K562 (cell line): ENCODE data around the gene DKKL1. TPM values are rescaled to one million over a fixed set of nuclear protein-coding genes. Genes with fewer than 3 reads are reported as not detected.

Experiments
- BCL6 ChIP-seq: fragments of 250-450 bp; sonication (Bioruptor Pico); IDR thresholded peaks from 2 replicates; pipeline ENCODE4 v1.4.0; 2020
- CHD4 ChIP-seq: fragments of 200-600 bp; sonication (generic); IDR thresholded peaks from 3 replicates; pipeline ENCODE4 v1.6.1; 2012; ENCODE audit warnings: low read depth, mild to moderate bottlenecking, mixed read lengths, low read length, inconsistent platforms; ENCODE audit not compliant: insufficient read depth, insufficient replicate concordance, poor library complexity, severe bottlenecking
- EGR1 ChIP-seq: fragments of 450-650 bp; conservative IDR thresholded peaks from 2 replicates; pipeline ENCODE4 v1.6.1; 2017; ENCODE audit warnings: mild to moderate bottlenecking
- ELF1 ChIP-seq: fragments of 200-800 bp; sonication (Bioruptor generic); IDR thresholded peaks from 2 replicates; pipeline ENCODE4 v1.6.1; 2016; ENCODE audit warnings: missing genetic modification characterization, missing compliant biosample characterization
- HOXB6 ChIP-seq: fragments of 250-450 bp; sonication (Bioruptor Pico); IDR thresholded peaks from 2 replicates; pipeline ENCODE4 v1.5.1; 2022; ENCODE audit warnings: mild to moderate bottlenecking, borderline replicate concordance
- NFIX ChIP-seq: fragments of 250-450 bp; sonication (Bioruptor Pico); IDR thresholded peaks from 2 replicates; pipeline ENCODE4 v1.4.0; 2020; ENCODE audit warnings: low read depth, mild to moderate bottlenecking, moderate library complexity
- NR2C1 ChIP-seq, 2 experiments: fragments of 450-650 bp; IDR thresholded peaks; 2 replicates each; pipeline ENCODE4 v1.6.1; 2017; ENCODE audit warnings: mild to moderate bottlenecking in 2 of 2, antibody characterized with exemption in 1 of 2, inconsistent platforms in 1 of 2, missing compliant biosample characterization in 1 of 2, missing genetic modification characterization in 1 of 2
- PCBP1 ChIP-seq: fragments of 200-400 bp; formaldehyde crosslinking; IDR thresholded peaks from 2 replicates; pipeline ENCODE4 v1.6.1; 2018; ENCODE audit warnings: mild to moderate bottlenecking, low read depth, low read length; ENCODE audit not compliant: poor library complexity, severe bottlenecking
- TAF15 ChIP-seq: fragments of 200-400 bp; formaldehyde crosslinking; IDR thresholded peaks from 2 replicates; pipeline ENCODE4 v1.6.1; 2017; ENCODE audit warnings: mild to moderate bottlenecking, low read depth, low read length, moderate library complexity
- ZBED1 ChIP-seq: IDR thresholded peaks from 2 replicates; pipeline ENCODE4 v1.6.1; 2014
- ZFP36 ChIP-seq: fragments of 150-350 bp; IDR thresholded peaks from 2 replicates; pipeline ENCODE4 v1.6.1; 2018; ENCODE audit warnings: low read length, low read depth; ENCODE audit not compliant: partially characterized antibody
- ZNF165 ChIP-seq: fragments of 250-450 bp; sonication (Bioruptor Pico); IDR thresholded peaks from 2 replicates; pipeline ENCODE4 v1.4.0; 2020; ENCODE audit warnings: borderline replicate concordance
- ZNF431 ChIP-seq: sonication (generic); formaldehyde crosslinking; IDR thresholded peaks from 2 replicates; pipeline ENCODE4 v1.8.0; 2022; ENCODE audit warnings: mild to moderate bottlenecking, missing genetic modification reagents
- ZNF589 ChIP-seq: fragments of 200-800 bp; sonication (Bioruptor generic); IDR thresholded peaks from 2 replicates; pipeline ENCODE4 v1.6.1; 2016; ENCODE audit warnings: low read depth, missing genetic modification characterization, missing compliant biosample characterization
- polyA plus RNA-seq, 8 experiments: library from polyadenylated mRNA; depleted of rRNA in 4 of 8; stranded (reverse) in 5 of 8; unstranded in 3 of 8; fragments of >200 nt; fragmentation: Nextera tagmentation in 2 of 8; fragmentation: Illumina TruSeq in 1 of 8; extraction: Ambion mirVana in 2 of 8; extraction: Trizol in 1 of 8; gene quantifications; 2 replicates each; pipeline versions ENCODE4 v1.2.1 to v1.2.3, GENCODE V29; 2011 to 2014; ENCODE audit warnings: inconsistent platforms in 1 of 8, missing spikeins in 1 of 8
- total RNA-seq, 7 experiments: library from RNA; depleted of rRNA in 6 of 7; stranded (reverse); fragments of >200 nt in 6 of 7; fragmentation: Illumina TruSeq in 2 of 7; extraction: Trizol in 2 of 7; gene quantifications; 2 replicates each; pipeline versions ENCODE4 v1.2.1 to v1.2.3, GENCODE V29; 2011 to 2021; ENCODE audit warnings: low replicate concordance in 1 of 7
- TF ChIP-seq, protein P1 (sequence below): fragments of 450-650 bp; IDR thresholded peaks from 2 replicates; pipeline ENCODE4 v1.6.1; 2016; ENCODE audit warnings: antibody characterized with exemption
- TF ChIP-seq, protein P2 (sequence below): fragments of 450-650 bp; IDR thresholded peaks from 2 replicates; pipeline ENCODE4 v1.6.1; 2016; ENCODE audit warnings: mild to moderate bottlenecking, moderate library complexity

Gene DKKL1
- total and polyA plus RNA-seq, 9 of the 15 experiments (the other 6 are each of a cell fraction or from before 2014, with no cell fraction given), result 0.15 to 1.7 (median 0.52) TPM

DNA sequence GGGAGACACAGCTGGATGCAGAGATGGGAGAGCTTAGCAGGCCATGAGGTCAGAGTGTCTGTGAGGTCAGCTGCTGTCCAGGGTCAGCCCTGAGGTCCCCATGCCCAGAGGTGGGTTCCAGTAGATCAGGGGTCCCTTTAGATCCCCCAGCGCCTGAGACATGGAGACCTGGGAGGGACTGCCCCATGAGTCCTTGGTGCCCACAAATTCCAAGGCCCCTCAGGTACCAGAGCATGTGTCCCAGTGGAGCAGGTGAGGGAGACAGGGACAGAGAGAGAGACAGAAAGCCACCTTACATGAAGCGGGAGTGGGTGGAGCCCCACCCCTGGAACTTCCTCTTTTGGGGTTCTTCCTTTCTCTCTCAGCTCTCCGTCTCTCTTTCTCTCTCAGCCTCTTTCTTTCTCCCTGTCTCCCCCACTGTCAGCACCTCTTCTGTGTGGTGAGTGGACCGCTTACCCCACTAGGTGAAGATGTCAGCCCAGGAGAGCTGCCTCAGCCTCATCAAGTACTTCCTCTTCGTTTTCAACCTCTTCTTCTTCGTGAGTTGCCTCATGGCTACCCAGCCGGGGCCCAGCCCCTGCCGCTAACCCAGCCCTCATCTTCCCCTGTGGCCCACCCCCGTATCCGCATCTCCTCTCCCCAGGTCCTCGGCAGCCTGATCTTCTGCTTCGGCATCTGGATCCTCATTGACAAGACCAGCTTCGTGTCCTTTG, 28.4 kb upstream of the DKKL1 start, which contains the start of gene CD37 (continued):
- TF ChIP-seq CHD4 (no peak), EGR1 (peak; percentile 39; the same call in 1 of the 2 replicates), ZNF165 (CRISPR knock-in tag) (no peak), HOXB6 (CRISPR knock-in tag) (no peak), TAF15 (no peak), NFIX (CRISPR knock-in tag) (no peak), ZFP36 (no peak), BCL6 (CRISPR knock-in tag) (no peak), PCBP1 (no peak), ELF1 (tag) (no peak), ZBED1 (no peak), ZNF589 (CRISPR knock-in tag) (no peak), ZNF431 (CRISPR knock-in tag) (no peak), NR2C1 (IDR thresholded peaks at IDR 0.05) (peak; percentile 63), NR2C1 (tag; IDR thresholded peaks at IDR 0.05) (peak; percentile 61; the same call in 1 of the 2 replicates)
- TF ChIP-seq, protein P1, sequence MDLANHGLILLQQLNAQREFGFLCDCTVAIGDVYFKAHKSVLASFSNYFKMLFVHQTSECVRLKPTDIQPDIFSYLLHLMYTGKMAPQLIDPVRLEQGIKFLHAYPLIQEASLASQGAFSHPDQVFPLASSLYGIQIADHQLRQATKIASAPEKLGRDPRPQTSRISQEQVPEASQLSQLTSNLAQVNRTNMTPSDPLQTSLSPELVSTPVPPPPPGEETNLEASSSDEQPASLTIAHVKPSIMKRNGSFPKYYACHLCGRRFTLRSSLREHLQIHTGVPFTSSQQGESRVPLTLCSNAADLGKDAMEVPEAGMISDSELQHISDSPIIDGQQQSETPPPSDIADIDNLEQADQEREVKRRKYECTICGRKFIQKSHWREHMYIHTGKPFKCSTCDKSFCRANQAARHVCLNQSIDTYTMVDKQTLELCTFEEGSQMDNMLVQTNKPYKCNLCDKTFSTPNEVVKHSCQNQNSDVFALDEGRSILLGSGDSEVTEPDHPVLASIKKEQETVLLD, result no peak
- TF ChIP-seq, protein P2, sequence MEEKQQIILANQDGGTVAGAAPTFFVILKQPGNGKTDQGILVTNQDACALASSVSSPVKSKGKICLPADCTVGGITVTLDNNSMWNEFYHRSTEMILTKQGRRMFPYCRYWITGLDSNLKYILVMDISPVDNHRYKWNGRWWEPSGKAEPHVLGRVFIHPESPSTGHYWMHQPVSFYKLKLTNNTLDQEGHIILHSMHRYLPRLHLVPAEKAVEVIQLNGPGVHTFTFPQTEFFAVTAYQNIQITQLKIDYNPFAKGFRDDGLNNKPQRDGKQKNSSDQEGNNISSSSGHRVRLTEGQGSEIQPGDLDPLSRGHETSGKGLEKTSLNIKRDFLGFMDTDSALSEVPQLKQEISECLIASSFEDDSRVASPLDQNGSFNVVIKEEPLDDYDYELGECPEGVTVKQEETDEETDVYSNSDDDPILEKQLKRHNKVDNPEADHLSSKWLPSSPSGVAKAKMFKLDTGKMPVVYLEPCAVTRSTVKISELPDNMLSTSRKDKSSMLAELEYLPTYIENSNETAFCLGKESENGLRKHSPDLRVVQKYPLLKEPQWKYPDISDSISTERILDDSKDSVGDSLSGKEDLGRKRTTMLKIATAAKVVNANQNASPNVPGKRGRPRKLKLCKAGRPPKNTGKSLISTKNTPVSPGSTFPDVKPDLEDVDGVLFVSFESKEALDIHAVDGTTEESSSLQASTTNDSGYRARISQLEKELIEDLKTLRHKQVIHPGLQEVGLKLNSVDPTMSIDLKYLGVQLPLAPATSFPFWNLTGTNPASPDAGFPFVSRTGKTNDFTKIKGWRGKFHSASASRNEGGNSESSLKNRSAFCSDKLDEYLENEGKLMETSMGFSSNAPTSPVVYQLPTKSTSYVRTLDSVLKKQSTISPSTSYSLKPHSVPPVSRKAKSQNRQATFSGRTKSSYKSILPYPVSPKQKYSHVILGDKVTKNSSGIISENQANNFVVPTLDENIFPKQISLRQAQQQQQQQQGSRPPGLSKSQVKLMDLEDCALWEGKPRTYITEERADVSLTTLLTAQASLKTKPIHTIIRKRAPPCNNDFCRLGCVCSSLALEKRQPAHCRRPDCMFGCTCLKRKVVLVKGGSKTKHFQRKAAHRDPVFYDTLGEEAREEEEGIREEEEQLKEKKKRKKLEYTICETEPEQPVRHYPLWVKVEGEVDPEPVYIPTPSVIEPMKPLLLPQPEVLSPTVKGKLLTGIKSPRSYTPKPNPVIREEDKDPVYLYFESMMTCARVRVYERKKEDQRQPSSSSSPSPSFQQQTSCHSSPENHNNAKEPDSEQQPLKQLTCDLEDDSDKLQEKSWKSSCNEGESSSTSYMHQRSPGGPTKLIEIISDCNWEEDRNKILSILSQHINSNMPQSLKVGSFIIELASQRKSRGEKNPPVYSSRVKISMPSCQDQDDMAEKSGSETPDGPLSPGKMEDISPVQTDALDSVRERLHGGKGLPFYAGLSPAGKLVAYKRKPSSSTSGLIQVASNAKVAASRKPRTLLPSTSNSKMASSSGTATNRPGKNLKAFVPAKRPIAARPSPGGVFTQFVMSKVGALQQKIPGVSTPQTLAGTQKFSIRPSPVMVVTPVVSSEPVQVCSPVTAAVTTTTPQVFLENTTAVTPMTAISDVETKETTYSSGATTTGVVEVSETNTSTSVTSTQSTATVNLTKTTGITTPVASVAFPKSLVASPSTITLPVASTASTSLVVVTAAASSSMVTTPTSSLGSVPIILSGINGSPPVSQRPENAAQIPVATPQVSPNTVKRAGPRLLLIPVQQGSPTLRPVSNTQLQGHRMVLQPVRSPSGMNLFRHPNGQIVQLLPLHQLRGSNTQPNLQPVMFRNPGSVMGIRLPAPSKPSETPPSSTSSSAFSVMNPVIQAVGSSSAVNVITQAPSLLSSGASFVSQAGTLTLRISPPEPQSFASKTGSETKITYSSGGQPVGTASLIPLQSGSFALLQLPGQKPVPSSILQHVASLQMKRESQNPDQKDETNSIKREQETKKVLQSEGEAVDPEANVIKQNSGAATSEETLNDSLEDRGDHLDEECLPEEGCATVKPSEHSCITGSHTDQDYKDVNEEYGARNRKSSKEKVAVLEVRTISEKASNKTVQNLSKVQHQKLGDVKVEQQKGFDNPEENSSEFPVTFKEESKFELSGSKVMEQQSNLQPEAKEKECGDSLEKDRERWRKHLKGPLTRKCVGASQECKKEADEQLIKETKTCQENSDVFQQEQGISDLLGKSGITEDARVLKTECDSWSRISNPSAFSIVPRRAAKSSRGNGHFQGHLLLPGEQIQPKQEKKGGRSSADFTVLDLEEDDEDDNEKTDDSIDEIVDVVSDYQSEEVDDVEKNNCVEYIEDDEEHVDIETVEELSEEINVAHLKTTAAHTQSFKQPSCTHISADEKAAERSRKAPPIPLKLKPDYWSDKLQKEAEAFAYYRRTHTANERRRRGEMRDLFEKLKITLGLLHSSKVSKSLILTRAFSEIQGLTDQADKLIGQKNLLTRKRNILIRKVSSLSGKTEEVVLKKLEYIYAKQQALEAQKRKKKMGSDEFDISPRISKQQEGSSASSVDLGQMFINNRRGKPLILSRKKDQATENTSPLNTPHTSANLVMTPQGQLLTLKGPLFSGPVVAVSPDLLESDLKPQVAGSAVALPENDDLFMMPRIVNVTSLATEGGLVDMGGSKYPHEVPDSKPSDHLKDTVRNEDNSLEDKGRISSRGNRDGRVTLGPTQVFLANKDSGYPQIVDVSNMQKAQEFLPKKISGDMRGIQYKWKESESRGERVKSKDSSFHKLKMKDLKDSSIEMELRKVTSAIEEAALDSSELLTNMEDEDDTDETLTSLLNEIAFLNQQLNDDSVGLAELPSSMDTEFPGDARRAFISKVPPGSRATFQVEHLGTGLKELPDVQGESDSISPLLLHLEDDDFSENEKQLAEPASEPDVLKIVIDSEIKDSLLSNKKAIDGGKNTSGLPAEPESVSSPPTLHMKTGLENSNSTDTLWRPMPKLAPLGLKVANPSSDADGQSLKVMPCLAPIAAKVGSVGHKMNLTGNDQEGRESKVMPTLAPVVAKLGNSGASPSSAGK, result peak; percentile 73
